Measurements from ENCODE around the gene MFSD8. TPM values are rescaled to one million over a fixed set of nuclear protein-coding genes. Genes with fewer than 3 reads are reported as not detected.
"Not testable (repeated sequence)": the region's sequence is repeated elsewhere in the genome, so short reads cannot be mapped to it uniquely, and the experiment has no call there.

The MFSD8 gene
- total and polyA plus RNA-seq, 2 donors from 2014 or later, result 6.6 to 20.5 TPM

DNA sequence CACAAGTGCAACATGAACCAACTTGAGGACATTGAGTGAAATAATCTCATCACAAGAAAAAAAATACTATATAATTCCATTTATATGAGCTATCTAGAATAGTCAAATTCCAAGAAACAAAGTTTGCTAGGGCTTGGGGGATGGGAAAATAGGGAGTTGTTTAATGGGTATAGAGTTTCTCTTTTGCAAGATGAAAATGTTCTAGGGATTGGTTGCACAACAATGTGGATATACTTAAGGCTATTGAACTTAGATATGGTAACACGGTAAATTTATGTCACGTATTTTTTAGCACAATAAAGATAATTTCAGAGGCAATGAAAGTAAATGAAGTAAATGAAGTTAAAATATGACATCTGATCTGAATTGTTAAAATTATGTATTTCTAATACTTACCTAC, 7.9 kb downstream of the MFSD8 start:
- intact Hi-C loops (cut with DNase I), result no loop called here
- DNase-seq, result no peak
- Histone ChIP-seq H3K9ac (ENCODE audit: low read length in 3 of 3) (no peak overlapping the region), H3K27ac (ENCODE audit: low read depth in 2 of 2, low read length in 2 of 2) (no peak overlapping the region), H3K36me3 (ENCODE audit: control insufficient read depth in 2 of 3, insufficient read depth in 3 of 3, low read length in 3 of 3) (no peaks in the 10 kb centered on the region), H3K4me3 (ENCODE audit: low read length in 3 of 3) (no peak overlapping the region), H3K27me3 (ENCODE audit: control insufficient read depth, insufficient read depth, low read length) (no peaks in the 10 kb centered on the region), H3K4me1 (ENCODE audit: control insufficient read depth in 2 of 3, insufficient read depth in 2 of 3, low read depth in 1 of 3, low read length in 3 of 3) (no peaks in the 10 kb centered on the region), H3K9me3 (ENCODE audit: control insufficient read depth in 2 of 3, insufficient read depth in 1 of 3, low read length in 3 of 3) (no peaks in the 10 kb centered on the region)
- TF ChIP-seq, protein P1, sequence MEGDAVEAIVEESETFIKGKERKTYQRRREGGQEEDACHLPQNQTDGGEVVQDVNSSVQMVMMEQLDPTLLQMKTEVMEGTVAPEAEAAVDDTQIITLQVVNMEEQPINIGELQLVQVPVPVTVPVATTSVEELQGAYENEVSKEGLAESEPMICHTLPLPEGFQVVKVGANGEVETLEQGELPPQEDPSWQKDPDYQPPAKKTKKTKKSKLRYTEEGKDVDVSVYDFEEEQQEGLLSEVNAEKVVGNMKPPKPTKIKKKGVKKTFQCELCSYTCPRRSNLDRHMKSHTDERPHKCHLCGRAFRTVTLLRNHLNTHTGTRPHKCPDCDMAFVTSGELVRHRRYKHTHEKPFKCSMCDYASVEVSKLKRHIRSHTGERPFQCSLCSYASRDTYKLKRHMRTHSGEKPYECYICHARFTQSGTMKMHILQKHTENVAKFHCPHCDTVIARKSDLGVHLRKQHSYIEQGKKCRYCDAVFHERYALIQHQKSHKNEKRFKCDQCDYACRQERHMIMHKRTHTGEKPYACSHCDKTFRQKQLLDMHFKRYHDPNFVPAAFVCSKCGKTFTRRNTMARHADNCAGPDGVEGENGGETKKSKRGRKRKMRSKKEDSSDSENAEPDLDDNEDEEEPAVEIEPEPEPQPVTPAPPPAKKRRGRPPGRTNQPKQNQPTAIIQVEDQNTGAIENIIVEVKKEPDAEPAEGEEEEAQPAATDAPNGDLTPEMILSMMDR (IDR thresholded peaks at IDR 0.05; ENCODE audit: borderline replicate concordance, extremely low read depth, insufficient read depth), result no peak
- FAIRE-seq, result no peak

DNA sequence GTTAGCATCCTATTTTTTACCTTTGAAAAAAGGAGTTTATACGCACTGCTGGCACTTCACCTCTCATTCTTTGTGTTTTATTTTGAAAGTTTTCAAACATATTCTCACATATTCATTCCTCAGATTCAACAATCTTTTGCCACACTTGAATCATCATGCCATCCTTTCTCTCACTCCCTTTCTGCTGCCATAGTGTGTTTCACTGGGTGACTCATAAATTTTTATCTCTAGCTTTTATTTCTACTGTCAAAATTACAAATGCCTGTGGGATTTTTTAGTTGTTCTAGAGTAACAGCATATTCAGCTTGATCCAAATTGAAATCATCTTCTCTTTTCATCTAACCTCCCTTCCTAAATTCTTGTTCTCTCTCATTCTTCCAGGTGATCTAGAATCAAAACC, 28.0 kb downstream of the MFSD8 start:
- H3K27me3 ChIP-seq (ENCODE audit: control insufficient read depth, insufficient read depth, low read length), result no peaks in the 10 kb centered on the region
- DNase-seq (no peak), FAIRE-seq (no peak)
- H3K36me3 ChIP-seq (ENCODE audit: control insufficient read depth in 2 of 3, insufficient read depth in 3 of 3, low read length in 3 of 3), result peaks cover 1 to 3% (median 3%) of the 10 kb centered on the region in 3 donors
- intact Hi-C loops (cut with DNase I), result no loop called here
- no peak overlapping the region for H3K9ac ChIP-seq (ENCODE audit: low read length in 3 of 3)
- no peak overlapping the region for H3K27ac ChIP-seq (ENCODE audit: low read depth in 2 of 2, low read length in 2 of 2)
- H3K9me3 ChIP-seq (ENCODE audit: control insufficient read depth in 2 of 3, insufficient read depth in 1 of 3, low read length in 3 of 3), result no peaks in the 10 kb centered on the region
- no peaks in the 10 kb centered on the region for H3K4me1 ChIP-seq (ENCODE audit: control insufficient read depth in 2 of 3, insufficient read depth in 2 of 3, low read depth in 1 of 3, low read length in 3 of 3)
- no peak overlapping the region for H3K4me3 ChIP-seq (ENCODE audit: low read length in 3 of 3)
- TF ChIP-seq, protein P1 (IDR thresholded peaks at IDR 0.05; ENCODE audit: borderline replicate concordance, extremely low read depth, insufficient read depth), result no peak

DNA sequence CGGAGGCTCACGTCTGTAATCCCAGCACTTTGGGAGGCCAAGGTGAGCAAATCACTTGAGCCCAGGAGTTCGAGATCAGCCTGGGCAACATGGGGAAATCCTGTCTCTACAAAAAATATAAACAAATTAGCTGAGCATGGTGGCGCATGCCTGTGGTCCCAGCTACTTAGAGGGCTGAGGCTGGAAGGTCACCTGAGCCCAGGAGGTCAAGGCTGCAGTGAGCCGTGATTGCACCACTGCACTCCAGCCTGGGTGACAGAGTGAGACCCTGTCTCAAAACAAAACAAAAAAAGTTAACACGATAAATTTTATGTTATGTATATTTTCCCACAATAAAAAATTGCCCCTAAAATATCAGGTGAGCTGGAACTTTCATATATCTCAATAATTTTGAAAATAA, 33.1 kb downstream of the MFSD8 start:
- FAIRE-seq, result not testable (repeated sequence)

DNA sequence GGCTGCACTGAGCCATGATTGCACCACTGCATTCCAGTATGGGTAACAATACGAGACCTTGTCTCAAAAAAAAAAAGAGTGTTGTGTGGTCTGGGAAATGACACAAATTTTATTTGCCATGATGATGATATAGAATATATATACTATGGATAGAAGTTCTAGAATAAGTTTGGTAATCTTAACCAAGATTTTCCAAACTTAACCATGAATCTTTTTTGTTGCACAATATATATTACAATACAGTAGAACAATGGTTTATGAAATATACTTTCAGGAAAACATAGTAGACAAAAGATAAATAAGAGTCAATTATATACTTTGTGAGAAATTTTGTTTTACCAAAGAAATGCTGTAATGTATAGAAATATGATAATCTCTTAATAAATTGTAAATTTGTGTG, 34.8 kb downstream of the MFSD8 start:
- peak; percentile 66 for FAIRE-seq

More for the DNA sequence above, 33.1 kb downstream of the MFSD8 start:
- DNase-seq; intact Hi-C loops (cut with DNase I); H3K27ac ChIP-seq (ENCODE audit: low read depth in 2 of 2, low read length in 2 of 2); H3K27me3 ChIP-seq (ENCODE audit: control insufficient read depth, insufficient read depth, low read length); H3K36me3 ChIP-seq (ENCODE audit: control insufficient read depth in 2 of 3, insufficient read depth in 3 of 3, low read length in 3 of 3); H3K4me1 ChIP-seq (ENCODE audit: control insufficient read depth in 2 of 3, insufficient read depth in 2 of 3, low read depth in 1 of 3, low read length in 3 of 3); H3K9me3 ChIP-seq (ENCODE audit: control insufficient read depth in 2 of 3, insufficient read depth in 1 of 3, low read length in 3 of 3); H3K4me3 ChIP-seq (ENCODE audit: low read length in 3 of 3); H3K9ac ChIP-seq (ENCODE audit: low read length in 3 of 3): not testable (repeated sequence)

DNA sequence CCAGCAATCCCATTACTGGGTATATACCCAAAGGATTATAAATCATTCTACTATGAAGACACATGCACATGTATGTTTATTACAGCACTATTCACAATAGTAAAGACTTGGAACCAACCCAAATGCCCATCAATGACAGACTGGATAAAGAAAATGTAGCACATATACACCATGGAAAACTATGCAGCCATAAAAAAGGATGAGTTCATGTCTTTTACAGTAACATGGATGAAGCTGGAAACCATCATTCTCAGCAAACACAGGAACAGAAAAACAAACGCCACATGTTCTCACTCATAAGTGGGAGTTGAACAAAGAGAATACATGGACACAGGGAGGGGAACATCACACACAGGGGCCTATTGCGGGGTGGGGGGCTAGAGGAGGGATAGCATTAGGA, 39.3 kb downstream of the MFSD8 start:
- H3K9me3 ChIP-seq (ENCODE audit: control insufficient read depth in 2 of 3, insufficient read depth in 1 of 3, low read length in 3 of 3); H3K27me3 ChIP-seq (ENCODE audit: control insufficient read depth, insufficient read depth, low read length); H3K4me1 ChIP-seq (ENCODE audit: control insufficient read depth in 2 of 3, insufficient read depth in 2 of 3, low read depth in 1 of 3, low read length in 3 of 3); H3K36me3 ChIP-seq (ENCODE audit: control insufficient read depth in 2 of 3, insufficient read depth in 3 of 3, low read length in 3 of 3); DNase-seq; FAIRE-seq; H3K9ac ChIP-seq (ENCODE audit: low read length in 3 of 3); intact Hi-C loops (cut with DNase I); H3K4me3 ChIP-seq (ENCODE audit: low read length in 3 of 3); H3K27ac ChIP-seq (ENCODE audit: low read depth in 2 of 2, low read length in 2 of 2): not testable (repeated sequence)

More for the DNA sequence above, 34.8 kb downstream of the MFSD8 start:
- no peak for DNase-seq
- Histone ChIP-seq H3K4me1 (ENCODE audit: control insufficient read depth in 2 of 3, insufficient read depth in 2 of 3, low read depth in 1 of 3, low read length in 3 of 3) (no peaks in the 10 kb centered on the region), H3K9ac (ENCODE audit: low read length in 3 of 3) (no peak overlapping the region), H3K9me3 (ENCODE audit: control insufficient read depth in 2 of 3, insufficient read depth in 1 of 3, low read length in 3 of 3) (no peaks in the 10 kb centered on the region), H3K27me3 (ENCODE audit: control insufficient read depth, insufficient read depth, low read length) (no peaks in the 10 kb centered on the region), H3K36me3 (ENCODE audit: control insufficient read depth in 2 of 3, insufficient read depth in 3 of 3, low read length in 3 of 3) (peaks cover 0 to 3% (median 0%) of the 10 kb centered on the region in 3 donors), H3K4me3 (ENCODE audit: low read length in 3 of 3) (no peak overlapping the region), H3K27ac (ENCODE audit: low read depth in 2 of 2, low read length in 2 of 2) (no peak overlapping the region)
- TF ChIP-seq, protein P1 (IDR thresholded peaks at IDR 0.05; ENCODE audit: borderline replicate concordance, extremely low read depth, insufficient read depth), result no peak
- intact Hi-C loops (cut with DNase I), result no loop called here

All from kidney (tissue), 14 donors.